ENCODE data around the gene ST3GAL2. TPM values are rescaled to one million over a fixed set of nuclear protein-coding genes. Genes with fewer than 3 reads are reported as not detected.

ST3GAL2 gene
- total RNA-seq, 1 experiment from 2014 or later: 45.9 TPM

- Histone ChIP-seq H3K23me2 (ENCODE audit: insufficient read length, low read depth, low read length, poor library complexity, severe bottlenecking) (no peaks in the 10 kb centered on the region), H3K4ac (ENCODE audit: low read depth, low read length) (no peak overlapping the region), H3K18ac (ENCODE audit: insufficient read length, low read depth, low read length) (no peak overlapping the region), H3K4me1 (ENCODE audit: insufficient read depth, low read length) (no peaks in the 10 kb centered on the region), H2AK5ac (ENCODE audit: insufficient read length, low read length) (no peak overlapping the region), H3K9me3 (ENCODE audit: control insufficient read depth, low read depth, low read length) (no peaks in the 10 kb centered on the region), H3T11ph (ENCODE audit: low read length) (no peak overlapping the region), H2BK20ac (ENCODE audit: low read depth, low read length, poor library complexity, severe bottlenecking) (no peak overlapping the region), H2BK5ac (ENCODE audit: insufficient read length, low read length) (no peak overlapping the region), H2AFZ (ENCODE audit: low read length) (no peak overlapping the region), H4K5ac (ENCODE audit: insufficient read length, low read depth, low read length) (no peak overlapping the region), H3K14ac (ENCODE audit: insufficient read depth, low read length) (no peak overlapping the region), H3K27me3 (ENCODE audit: insufficient read depth, low read length) (no peaks in the 10 kb centered on the region), H3K4me2 (ENCODE audit: insufficient read depth, insufficient read length, low read length) (no peak overlapping the region), H3K23ac (ENCODE audit: insufficient read length, low read depth, low read length) (no peak overlapping the region), H3K79me1 (ENCODE audit: insufficient read depth, low read depth, low read length, poor library complexity, severe bottlenecking) (peaks cover 2% of the 10 kb centered on the region), H4K91ac (ENCODE audit: insufficient read length, low read depth, low read length) (no peak overlapping the region), H3K56ac (ENCODE audit: insufficient read length, low read depth, low read length) (no peak overlapping the region), H3K9ac (ENCODE audit: extremely low read depth, insufficient read length, low read length) (no peak overlapping the region), H2BK12ac (ENCODE audit: insufficient read length, low read depth, low read length) (no peak overlapping the region), H2BK15ac (ENCODE audit: low read depth, low read length) (no peak overlapping the region), H4K8ac (replicated peaks; ENCODE audit: insufficient read length, low read depth, low read length) (no peak overlapping the region), H3K27ac (ENCODE audit: insufficient read length, low read depth, low read length) (no peak overlapping the region), H2BK120ac (ENCODE audit: low read depth, low read length, poor library complexity, severe bottlenecking) (no peak overlapping the region), H3K79me2 (ENCODE audit: insufficient read depth, low read length) (no peaks in the 10 kb centered on the region), H4K20me1 (ENCODE audit: control insufficient read depth, insufficient read depth, insufficient read length) (no peaks in the 10 kb centered on the region)
- DNase-seq: no peak
- Mint-ChIP-seq H3K36me3 (ENCODE audit: insufficient read depth in 1 of 3, low read depth in 3 of 3) (peaks cover 0 to 28% (median 2%) of the 10 kb centered on the region in 3 experiments; a peak in 4 of 7 replicates), H3K27me3 (ENCODE audit: low read depth) (no peaks in the 10 kb centered on the region), H3K4me1 (peaks cover 7 to 17% of the 10 kb centered on the region in 2 experiments), H3K9me3 (no peaks in the 10 kb centered on the region), H3K27ac (peak overlapping the region; percentile 48 to 79 (median 52); a peak in 3 of 7 replicates), H3K4me3 (no peak overlapping the region)
- no peak for TF ChIP-seq CTCF (conservative IDR thresholded peaks at IDR 0.05)
- no CpG with 5 or more reads among the region's 8 CpGs for WGBS (ENCODE audit: extremely low coverage, insufficient read length, low lambda C conversion rate)
Observed at GRCh38 chr16:70399381-70399780, 39.5 kb downstream of the ST3GAL2 start.
